Stimulated activated CD4-positive, alpha-beta T cell treated with anti-CD3 and anti-CD28 coated beads, TNF-alpha, amount 100 ng/mL, for 24 hours (primary cell): ENCODE data around the gene SERGEF.

ENCODE experiments used
- DNase-seq, 3 experiments: peaks; one replicate each; pipeline ENCODE4 v3.0.0-alpha.2; 2020; ENCODE audit warnings: low read depth in 3 of 3

SERGEF gene

GRCh38 chr11:17771841-17772401, 240.9 kb downstream of the SERGEF start:
- DNase-seq: no peak

- DNase-seq: no peak
Observed at GRCh38 chr11:17771415-17771814, 241.4 kb downstream of the SERGEF start.

- DNase-seq: no peak
Observed at GRCh38 chr11:17770917-17771316, 241.9 kb downstream of the SERGEF start.

GRCh38 chr11:17770048-17770652, 242.7 kb downstream of the SERGEF start:
- no peak for DNase-seq

GRCh38 chr11:17769218-17769617, 243.6 kb downstream of the SERGEF start:
- no peak for DNase-seq

GRCh38 chr11:17768547-17768946, 244.3 kb downstream of the SERGEF start:
- DNase-seq: no peak

GRCh38 chr11:17767914-17768313, 244.9 kb downstream of the SERGEF start:
- no peak for DNase-seq

- no peak for DNase-seq
Observed at GRCh38 chr11:17767301-17767885, 245.5 kb downstream of the SERGEF start.

- DNase-seq: no peak
Observed at GRCh38 chr11:17766590-17766989, 246.3 kb downstream of the SERGEF start.

- DNase-seq: no peak
Observed at GRCh38 chr11:17766073-17766359, 246.8 kb downstream of the SERGEF start.

GRCh38 chr11:17765356-17766072, 247.3 kb downstream of the SERGEF start:
- DNase-seq: no peak

GRCh38 chr11:17764446-17765218, 248.2 kb downstream of the SERGEF start:
- DNase-seq: no peak

- no peak for DNase-seq
Observed at GRCh38 chr11:17763703-17764102, 249.1 kb downstream of the SERGEF start.

- no peak for DNase-seq
Observed at GRCh38 chr11:17763244-17763643, 249.6 kb downstream of the SERGEF start.

GRCh38 chr11:17762309-17762974, 250.4 kb downstream of the SERGEF start:
- DNase-seq: no peak

GRCh38 chr11:17760102-17761029, 252.5 kb downstream of the SERGEF start:
- DNase-seq: peak in 1 of 3 experiments; percentile 19

GRCh38 chr11:17755891-17756290, 257.0 kb downstream of the SERGEF start:
- DNase-seq: no peak

GRCh38 chr11:17753641-17754040, 259.2 kb downstream of the SERGEF start:
- DNase-seq: no peak

GRCh38 chr11:17753153-17753552, 259.7 kb downstream of the SERGEF start:
- no peak for DNase-seq

GRCh38 chr11:17752144-17752543, 260.7 kb downstream of the SERGEF start:
- no peak for DNase-seq

GRCh38 chr11:17751558-17751957, 261.3 kb downstream of the SERGEF start:
- no peak for DNase-seq
